Activated CD8-positive, alpha-beta memory T cell treated with anti-CD3 and anti-CD28 coated beads, Interleukin-2, amount 50 U/mL, for 48 hours (primary cell): ENCODE results near the gene OR10Z1.

ENCODE experiments used
- DNase-seq: peaks from one replicate; pipeline ENCODE4 v3.0.0-alpha.2; 2020

OR10Z1 gene, protein sequence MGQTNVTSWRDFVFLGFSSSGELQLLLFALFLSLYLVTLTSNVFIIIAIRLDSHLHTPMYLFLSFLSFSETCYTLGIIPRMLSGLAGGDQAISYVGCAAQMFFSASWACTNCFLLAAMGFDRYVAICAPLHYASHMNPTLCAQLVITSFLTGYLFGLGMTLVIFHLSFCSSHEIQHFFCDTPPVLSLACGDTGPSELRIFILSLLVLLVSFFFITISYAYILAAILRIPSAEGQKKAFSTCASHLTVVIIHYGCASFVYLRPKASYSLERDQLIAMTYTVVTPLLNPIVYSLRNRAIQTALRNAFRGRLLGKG

DNA sequence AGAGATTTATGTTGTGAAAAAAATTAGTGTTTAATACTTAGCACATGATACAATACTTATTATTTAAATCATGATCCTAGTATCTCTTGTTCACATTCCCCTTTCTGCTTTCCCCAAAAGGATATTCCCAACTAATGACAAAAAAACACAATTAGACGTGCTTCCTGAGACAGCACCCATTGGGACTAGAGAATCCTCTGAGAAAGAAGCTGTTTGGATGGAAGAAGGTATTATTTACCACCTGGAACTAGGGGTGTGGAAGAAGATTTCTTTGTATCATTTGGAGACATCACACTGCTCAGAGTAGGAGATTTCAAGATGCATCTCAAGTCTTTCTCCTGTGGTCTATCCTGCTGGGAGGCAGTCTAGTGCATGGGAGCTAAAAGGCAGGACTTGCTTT is at the start of gene OR10Z1:
OR10Z1 (plus strand) TSS at position 301 of the 400 bp plus-strand sequence. CDS start 1,171 bp downstream, outside the sequence.
- DNase-seq: no peak

DNA sequence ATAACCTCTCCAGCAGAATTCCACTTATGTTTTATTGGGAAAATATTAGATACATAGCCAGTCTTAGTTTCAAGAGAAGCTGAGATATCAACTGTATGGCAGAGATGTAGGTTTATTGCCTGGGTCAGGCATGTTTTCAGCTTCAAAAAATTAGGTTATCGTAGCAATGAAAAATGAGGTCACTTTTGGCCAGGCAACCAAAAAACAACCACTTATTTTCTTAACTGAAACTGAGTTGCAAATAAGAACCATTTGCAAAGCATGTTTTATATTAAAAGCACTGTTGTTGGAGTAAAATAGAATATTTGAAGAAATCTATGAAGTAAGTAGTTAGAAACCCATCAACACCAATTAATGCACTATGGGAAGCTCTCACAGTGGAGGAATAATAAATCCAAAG is 45.4 kb upstream of the OR10Z1 start:
- DNase-seq: no peak

DNA sequence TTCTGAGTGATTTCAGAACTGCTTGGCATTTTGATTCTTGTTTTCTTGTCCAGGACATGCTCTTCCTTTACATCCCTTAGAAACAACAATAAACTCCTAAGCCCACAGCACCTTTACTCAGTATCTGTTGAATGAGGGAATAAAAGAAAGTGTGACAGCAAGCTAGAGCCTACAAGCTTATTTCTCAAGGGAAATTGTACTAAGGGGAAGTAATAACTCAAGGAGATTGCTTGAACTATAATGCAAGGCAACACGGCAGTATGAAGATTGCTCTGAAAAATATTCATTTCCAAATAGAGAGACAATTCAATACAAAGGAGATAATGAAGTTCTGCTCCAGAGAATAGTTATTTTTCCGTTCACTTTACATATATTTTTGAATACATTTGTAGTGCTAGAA is 41.2 kb upstream of the OR10Z1 start:
- no peak for DNase-seq

DNA sequence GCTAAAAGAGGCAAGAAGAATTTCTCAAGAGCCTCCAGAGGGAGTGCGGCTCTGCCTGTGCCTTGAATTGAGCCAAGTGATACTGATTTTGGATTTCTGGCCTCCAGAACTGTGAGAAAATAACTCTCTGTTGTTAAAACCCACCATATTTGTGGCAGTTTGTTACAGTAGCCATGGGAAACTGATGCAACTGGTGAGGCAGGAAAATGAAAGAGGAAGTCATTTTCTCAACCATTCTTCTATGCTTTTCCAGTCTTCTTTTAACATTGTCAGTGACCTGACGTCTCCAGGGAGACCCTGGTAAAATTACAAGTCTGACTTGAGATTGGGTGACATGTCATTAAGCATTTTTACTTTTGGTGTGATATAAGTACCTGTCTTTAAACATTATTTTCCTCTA is 40.5 kb upstream of the OR10Z1 start:
- no peak for DNase-seq

DNA sequence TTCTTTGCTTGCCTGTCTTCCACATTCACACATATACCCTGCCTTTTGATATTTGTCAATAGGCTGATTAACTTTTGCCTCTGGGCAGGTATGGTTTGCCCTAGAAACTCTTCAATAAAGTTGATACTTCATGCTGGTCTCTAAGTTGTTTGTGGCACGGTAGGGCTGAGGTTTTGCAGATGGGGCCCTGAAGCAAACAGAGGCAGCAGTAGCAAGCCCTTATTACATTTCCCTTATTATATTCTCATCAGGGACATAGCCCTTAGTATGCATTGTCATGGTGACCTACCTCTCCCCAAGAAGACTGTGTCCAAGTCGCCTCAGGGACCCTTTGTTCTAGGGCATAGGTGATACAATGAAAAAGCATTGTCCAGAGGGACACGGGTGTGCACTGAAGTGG is 34.6 kb upstream of the OR10Z1 start, which contains the start of gene OR6P1:
OR6P1 (minus strand) TSS at position 101 of the 400 bp plus-strand sequence. CDS start 6,976 bp downstream, outside the sequence.
- DNase-seq: no peak

DNA sequence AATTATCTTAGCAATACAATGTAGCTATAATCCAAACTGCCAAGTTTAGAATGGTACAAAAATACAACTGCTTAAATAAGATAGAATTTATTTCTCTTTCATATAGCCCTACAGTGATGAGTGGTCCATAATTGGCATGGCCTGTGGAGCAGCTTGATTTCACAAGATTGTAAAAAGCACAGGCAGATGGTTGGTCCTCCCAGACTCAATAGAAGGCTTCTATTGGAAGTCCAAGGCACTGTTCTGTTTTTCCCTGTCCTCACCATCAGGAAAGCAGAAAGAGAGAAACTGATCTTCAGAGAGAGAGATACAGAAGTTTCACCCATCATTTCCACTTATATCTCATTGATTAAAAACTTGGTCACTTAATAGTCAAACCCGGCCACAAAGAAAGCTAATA is 32.8 kb upstream of the OR10Z1 start:
- no peak for DNase-seq

DNA sequence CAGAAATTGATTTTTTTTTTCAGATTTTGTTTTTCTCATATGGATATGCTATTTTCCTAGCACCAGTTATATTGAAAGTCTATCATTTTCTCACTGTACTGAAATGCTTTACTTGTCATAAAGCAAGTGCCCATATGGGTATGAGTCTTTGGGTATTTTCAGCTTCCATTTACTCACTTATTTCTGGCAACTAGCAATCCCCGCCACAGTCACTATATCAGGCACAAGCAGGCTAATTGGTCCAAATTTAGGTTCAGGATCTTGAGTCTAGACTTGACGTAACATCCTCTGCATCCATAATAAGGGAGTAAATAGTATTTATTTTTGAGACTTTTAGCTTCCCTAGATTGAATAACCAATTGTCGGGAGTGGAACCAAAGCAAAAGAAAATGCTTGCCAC is 27.5 kb upstream of the OR10Z1 start:
- DNase-seq: no peak

DNA sequence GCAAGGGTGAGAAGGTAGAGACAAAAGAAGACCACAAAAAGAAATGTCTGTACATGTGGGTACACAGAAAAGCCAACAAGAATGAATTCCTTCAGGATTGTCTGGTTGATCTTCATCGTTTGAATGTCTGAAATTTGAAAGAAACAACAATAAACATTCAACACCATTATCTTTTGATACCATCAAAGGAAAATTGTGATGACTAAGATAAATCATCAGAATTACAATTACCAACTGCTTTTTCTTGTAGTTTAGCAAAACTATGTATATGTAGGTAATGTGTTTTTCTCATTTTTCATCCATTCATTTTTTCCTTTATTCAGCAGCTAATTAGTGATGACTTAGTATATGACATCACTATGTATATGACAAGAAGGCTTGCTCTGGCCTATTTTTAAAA is 25.3 kb upstream of the OR10Z1 start, which contains the start of gene OR10X1:
OR10X1 (minus strand) TSS at position 167 of the 400 bp plus-strand sequence; CDS start at position 167, 0 bp downstream.
- no peak for DNase-seq

DNA sequence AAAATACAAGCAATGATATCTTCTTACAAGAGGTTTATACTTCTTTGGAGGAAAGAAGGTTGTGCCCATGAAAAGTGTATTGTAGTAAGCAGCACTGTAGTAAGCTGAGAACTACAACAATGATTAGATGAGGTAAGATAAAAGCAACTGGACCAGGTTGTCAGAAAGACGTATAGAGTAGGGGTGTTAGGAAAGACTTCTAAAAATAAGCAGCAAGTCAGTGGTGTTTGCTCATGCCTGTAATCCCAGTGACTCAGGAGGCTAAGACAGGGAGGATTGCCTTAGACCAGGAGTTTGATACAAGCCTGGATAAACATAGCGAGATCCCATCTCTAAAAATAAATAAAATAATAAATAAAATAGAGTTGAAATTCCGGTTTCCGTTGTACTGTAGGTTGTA is 21.1 kb upstream of the OR10Z1 start:
- DNase-seq: no peak

DNA sequence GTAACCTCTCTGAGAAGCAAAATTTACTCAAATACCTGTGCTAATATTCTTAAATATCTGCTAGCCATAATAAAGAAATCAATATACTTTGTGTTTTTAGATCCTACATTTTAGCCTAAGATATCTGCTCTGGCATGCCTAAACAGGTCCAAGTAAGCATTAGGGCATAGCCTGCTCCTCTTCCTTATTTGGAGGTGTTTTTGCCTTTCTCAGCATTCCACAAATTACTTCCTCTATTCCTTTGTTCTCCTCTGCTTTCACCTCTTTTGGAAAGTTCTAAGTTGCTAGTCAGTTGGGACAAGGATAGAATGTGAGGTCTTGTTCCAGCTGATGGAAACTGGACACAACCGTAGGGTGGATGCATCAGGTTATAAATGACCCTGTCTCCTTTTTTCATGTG is 18.1 kb upstream of the OR10Z1 start:
- no peak for DNase-seq

DNA sequence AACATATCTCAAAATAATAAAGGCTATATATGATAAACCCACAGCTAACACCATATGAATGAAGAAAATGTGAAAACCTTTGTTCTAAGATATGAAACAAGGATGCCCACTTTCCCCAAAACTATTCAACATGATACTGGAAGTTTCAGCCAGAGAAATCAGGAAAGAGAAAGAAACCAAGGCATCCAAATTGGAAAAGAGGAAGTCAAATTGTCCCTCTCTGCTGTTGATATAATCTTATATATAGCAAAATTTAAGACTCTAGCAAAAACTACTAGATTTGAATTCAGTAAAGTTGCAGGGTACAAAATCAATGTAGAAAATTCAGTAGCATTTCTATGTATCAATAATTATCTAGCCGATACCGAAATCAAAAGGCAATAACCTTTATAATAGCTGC is 4.3 kb upstream of the OR10Z1 start:
- DNase-seq: no peak

DNA sequence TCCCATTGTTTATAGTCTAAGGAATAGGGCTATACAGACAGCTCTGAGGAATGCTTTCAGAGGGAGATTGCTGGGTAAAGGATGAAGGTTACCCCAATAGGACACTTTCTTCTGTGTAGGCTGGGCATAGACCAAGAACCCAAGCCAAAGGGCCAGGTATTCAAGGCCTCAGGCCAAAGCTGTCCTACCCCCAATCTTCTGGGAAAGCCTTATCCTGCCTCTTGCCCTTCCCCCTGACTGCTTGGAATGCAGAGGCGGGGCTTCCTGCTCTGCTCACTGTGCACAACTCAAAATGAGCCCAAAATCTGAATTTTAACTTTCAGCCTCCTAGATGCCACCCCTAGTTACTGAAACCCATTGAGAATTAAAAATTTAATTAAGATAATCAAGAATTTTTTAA is 2.2 kb downstream of the OR10Z1 start:
- DNase-seq: no peak

DNA sequence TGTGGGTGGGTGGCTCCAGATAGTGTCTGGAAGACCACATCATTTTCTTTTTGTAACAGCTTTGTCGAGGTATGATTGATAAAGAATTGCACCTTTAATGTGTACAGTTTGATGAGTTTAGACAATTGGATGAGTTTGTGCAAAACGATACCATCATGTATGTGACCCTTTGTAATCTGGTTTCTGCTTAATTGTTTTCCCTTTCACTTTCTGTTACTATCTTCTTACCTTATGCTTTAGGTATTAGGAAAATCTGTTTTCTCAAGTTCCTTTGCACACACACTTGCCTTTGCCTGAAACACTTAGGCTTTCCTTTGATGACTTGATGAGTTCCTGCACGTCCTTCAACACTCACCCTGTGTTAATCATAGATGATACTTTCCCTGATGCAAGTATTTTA is 6.8 kb downstream of the OR10Z1 start:
- DNase-seq: no peak

DNA sequence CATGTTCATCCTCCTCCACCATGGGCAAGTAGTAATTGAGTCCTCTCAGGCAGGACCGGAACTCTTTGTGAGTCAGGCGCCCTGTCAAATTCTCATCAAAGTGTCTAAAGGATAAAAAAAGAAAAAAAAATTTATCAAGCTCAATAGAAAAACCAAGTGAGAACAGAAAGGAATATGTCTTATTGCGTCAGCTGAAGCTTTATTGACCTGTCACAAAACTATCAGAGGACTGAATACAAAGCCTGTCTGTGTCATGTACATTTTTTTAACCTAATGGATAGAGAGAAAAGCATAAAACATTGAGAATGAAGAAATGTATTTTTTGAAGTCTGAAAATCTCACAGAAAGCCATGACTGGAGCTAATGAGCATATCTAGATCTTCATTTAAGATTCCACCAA is 8.7 kb downstream of the OR10Z1 start:
- DNase-seq: no peak

DNA sequence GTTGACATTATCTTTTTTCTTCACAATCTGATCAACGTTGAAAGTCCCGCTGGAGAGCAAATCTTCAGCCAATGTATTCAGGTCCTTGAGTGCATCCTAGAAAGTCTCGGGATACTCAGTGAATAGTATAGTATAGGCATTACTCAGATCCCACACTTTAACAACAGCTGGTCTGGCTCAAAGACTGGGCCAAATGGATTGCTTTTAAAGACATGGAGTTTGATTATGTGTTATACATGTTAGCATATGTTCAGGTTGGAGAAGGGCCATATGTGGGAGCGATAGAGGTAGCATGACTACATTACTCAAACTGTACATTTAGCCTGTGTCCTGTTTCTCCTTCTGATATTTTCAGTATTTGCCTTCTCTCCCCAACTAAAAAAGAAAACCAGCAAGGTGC is 33.1 kb downstream of the OR10Z1 start:
- DNase-seq: no peak

DNA sequence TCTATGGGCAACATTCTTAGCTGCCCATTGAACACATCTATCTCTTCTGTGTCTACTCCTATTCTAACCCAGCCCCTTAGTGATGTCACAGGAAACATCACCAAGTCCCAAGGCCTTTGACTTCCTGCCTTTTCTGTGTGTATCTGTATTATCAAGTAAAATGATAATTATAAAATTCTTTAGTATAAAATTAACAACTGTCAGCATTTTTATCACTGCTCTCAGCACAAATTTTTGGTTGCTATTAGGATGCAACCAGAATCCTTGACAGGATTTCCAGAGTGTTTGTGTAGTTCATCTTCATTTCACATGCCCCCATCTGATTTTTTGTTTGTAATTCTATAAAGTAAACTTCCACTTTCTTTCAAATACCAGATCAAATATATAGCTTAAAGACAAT is 33.8 kb downstream of the OR10Z1 start:
- DNase-seq: no peak

DNA sequence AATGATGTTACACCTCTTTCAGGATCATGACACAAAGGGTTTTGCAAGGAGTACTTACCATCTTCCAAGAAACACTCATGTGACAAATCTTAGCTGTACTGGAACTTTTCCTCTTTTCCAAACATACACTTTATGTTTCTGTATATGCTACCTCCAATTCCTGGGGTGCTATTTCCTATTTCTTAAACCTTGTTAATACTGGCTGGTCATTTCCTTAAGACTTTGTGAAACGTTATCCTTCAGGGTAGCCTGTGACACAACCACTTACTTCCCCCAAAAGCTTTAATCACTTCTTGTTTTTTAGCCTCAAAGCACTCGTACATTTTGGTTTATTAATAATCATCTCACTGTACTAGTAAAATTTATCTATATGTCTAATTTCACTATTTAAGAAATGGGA is 39.4 kb downstream of the OR10Z1 start:
- no peak for DNase-seq

DNA sequence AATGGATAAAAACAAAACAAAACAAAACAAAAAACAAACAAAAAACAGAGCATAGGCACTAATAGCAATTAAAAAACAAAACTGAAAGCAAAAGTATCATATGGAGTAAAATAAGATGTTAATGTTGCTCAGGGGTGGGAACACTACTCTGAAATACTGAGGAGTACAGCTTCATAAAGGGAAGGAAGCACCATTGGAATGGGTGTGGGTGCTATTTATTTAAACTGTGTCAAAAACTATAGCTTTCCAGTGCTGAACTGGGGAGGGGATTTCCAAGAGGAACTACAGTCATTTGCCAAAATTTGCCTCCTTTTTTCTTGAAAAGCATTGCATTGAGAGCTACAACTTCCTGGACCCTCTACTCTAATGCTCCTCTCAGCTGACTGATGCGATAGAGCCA is 41.4 kb downstream of the OR10Z1 start:
- no peak for DNase-seq

DNA sequence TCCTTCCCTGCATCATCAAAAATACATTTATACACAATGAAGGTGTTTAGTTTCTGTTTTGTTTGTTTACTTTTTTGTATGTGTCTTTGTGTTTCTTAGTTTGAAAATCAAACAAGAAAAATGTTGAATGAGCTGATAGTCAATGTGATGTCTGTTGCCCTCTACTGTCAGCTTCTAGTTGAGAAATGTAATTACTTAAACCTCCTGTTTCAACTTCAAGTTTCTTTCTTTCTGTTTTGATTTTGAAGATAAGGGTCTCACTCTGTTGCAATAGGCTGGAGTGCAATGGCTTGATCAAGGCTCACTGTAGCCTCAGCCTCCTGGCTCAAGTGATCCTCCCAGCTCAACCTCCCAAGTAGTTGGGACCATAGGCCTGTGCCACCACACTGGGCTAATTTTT is 44.0 kb downstream of the OR10Z1 start:
- DNase-seq: no peak

DNA sequence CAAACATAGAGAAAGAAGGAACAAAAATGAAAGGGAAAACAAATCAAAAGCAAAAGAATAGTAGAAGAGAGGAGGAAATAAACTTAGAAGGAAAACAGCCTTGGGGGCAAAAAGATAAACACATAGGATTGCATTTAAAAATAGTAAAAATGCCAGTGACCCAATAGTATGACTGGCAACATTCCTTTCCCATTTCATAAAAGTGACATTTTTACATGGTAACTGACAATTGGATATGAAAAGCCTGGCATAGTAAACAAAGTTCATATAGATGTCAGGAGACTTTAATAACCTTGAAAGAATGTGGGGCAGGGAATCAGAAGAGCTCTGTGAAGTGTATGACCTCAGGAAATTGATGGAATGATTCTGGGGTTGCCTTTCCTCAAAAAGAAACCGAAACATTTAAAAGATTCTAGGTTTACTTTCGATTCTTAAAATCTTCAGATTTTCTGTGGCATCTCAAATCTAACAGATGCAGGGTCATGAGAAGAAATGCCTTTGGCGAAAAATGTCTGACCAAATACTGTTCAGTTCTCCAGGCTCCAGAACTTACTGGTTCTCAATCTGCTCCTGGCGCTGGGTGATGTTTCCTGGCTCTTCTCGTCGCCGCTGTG is 47.8 kb downstream of the OR10Z1 start:
- DNase-seq: no peak

DNA sequence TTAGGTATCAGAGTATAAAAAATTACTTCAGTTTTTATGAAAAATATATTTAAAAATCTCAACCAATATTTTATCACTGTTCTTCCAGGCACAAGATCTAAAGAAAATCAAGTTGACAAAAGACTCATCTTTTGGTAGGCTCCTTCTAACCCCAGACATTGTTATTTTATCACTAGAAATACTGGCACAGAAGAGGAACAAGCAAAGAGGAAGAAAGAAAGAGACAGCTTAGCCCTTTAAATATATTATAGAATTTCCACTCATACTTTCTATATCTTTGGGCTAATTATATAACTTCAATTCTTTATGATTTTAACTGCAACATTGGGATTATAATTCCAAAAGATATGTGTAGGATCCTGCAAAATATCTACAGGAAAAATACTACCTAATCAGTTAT is 49.0 kb downstream of the OR10Z1 start:
- no peak for DNase-seq

DNA sequence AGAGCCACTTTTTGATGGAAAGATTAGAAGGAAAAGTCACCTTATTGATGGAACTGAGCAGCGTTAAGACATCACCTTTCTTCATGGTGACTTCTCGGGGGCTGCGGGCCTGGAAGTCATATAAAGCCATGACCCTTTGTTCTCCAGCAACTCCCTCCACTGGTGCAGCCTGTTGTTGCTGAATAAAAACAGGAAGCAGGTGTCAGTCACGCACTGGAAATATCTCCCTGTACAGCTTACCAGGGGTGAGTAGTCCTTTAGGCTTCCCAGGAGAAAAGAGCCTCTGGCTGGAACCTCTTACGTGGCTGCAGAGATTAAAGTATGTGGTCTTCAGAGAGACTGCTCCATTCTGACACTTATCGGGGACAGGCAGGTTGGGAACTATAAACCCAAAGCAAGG is 49.5 kb downstream of the OR10Z1 start:
- DNase-seq: no peak
